ENCODE results near the gene DNAJC3. TPM values are rescaled to one million over a fixed set of nuclear protein-coding genes. Genes with fewer than 3 reads are reported as not detected.

The DNAJC3 gene
- total and polyA plus RNA-seq, 2 donors from 2014 or later, result 20.1 to 65.9 TPM

- intact Hi-C loops (cut with DNase I), result no loop called here
- DNase-seq (no peak), FAIRE-seq (no peak)
- no peaks in the 10 kb centered on the region for H3K27me3 ChIP-seq (ENCODE audit: control insufficient read depth, insufficient read depth, low read length)
- peaks cover 0 to 4% (median 0%) of the 10 kb centered on the region in 3 donors for H3K9me3 ChIP-seq (ENCODE audit: control insufficient read depth in 2 of 3, insufficient read depth in 1 of 3, low read length in 3 of 3)
- H3K9ac ChIP-seq (ENCODE audit: low read length in 3 of 3), result no peak overlapping the region
- no peak overlapping the region for H3K27ac ChIP-seq (ENCODE audit: low read depth in 2 of 2, low read length in 2 of 2)
- H3K4me1 ChIP-seq (ENCODE audit: control insufficient read depth in 2 of 3, insufficient read depth in 2 of 3, low read depth in 1 of 3, low read length in 3 of 3), result no peaks in the 10 kb centered on the region
- H3K36me3 ChIP-seq (ENCODE audit: control insufficient read depth in 2 of 3, insufficient read depth in 3 of 3, low read length in 3 of 3), result peaks cover 0 to 17% (median 3%) of the 10 kb centered on the region in 3 donors
- TF ChIP-seq CTCF (IDR thresholded peaks at IDR 0.05; ENCODE audit: borderline replicate concordance, extremely low read depth, insufficient read depth), result no peak
- no peak overlapping the region for H3K4me3 ChIP-seq (ENCODE audit: low read length in 3 of 3)
Measured at GRCh38 chr13:95793018-95793555, 116.1 kb downstream of the DNAJC3 start.

GRCh38 chr13:95793781-95794180 is 116.8 kb downstream of the DNAJC3 start:
- H3K36me3 ChIP-seq (ENCODE audit: control insufficient read depth in 2 of 3, insufficient read depth in 3 of 3, low read length in 3 of 3), result peaks cover 0 to 17% (median 3%) of the 10 kb centered on the region in 3 donors
- H3K4me1 ChIP-seq (ENCODE audit: control insufficient read depth in 2 of 3, insufficient read depth in 2 of 3, low read depth in 1 of 3, low read length in 3 of 3), result no peaks in the 10 kb centered on the region
- DNase-seq (no peak), FAIRE-seq (peak; percentile 23)
- intact Hi-C loops (cut with DNase I), result no loop called here
- H3K27ac ChIP-seq (ENCODE audit: low read depth in 2 of 2, low read length in 2 of 2), result no peak overlapping the region
- H3K9ac ChIP-seq (ENCODE audit: low read length in 3 of 3), result no peak overlapping the region
- H3K4me3 ChIP-seq (ENCODE audit: low read length in 3 of 3), result no peak overlapping the region
- no peaks in the 10 kb centered on the region for H3K27me3 ChIP-seq (ENCODE audit: control insufficient read depth, insufficient read depth, low read length)
- TF ChIP-seq CTCF (IDR thresholded peaks at IDR 0.05; ENCODE audit: borderline replicate concordance, extremely low read depth, insufficient read depth), result no peak
- peaks cover 0 to 4% (median 0%) of the 10 kb centered on the region in 3 donors for H3K9me3 ChIP-seq (ENCODE audit: control insufficient read depth in 2 of 3, insufficient read depth in 1 of 3, low read length in 3 of 3)

- Histone ChIP-seq H3K9me3 (ENCODE audit: control insufficient read depth in 2 of 3, insufficient read depth in 1 of 3, low read length in 3 of 3) (no peaks in the 10 kb centered on the region), H3K27me3 (ENCODE audit: control insufficient read depth, insufficient read depth, low read length) (no peaks in the 10 kb centered on the region), H3K4me1 (ENCODE audit: control insufficient read depth in 2 of 3, insufficient read depth in 2 of 3, low read depth in 1 of 3, low read length in 3 of 3) (no peaks in the 10 kb centered on the region), H3K4me3 (ENCODE audit: low read length in 3 of 3) (no peak overlapping the region), H3K36me3 (ENCODE audit: control insufficient read depth in 2 of 3, insufficient read depth in 3 of 3, low read length in 3 of 3) (peaks cover 0 to 6% (median 0%) of the 10 kb centered on the region in 3 donors), H3K27ac (ENCODE audit: low read depth in 2 of 2, low read length in 2 of 2) (no peak overlapping the region), H3K9ac (ENCODE audit: low read length in 3 of 3) (no peak overlapping the region)
- intact Hi-C loops (cut with DNase I), result no loop called here
- DNase-seq (no peak), FAIRE-seq (no peak)
- no peak for TF ChIP-seq CTCF (IDR thresholded peaks at IDR 0.05; ENCODE audit: borderline replicate concordance, extremely low read depth, insufficient read depth)
Measured at GRCh38 chr13:95797016-95797415, 120.1 kb downstream of the DNAJC3 start.

- H3K9ac ChIP-seq (ENCODE audit: low read length in 3 of 3), result no peak overlapping the region
- H3K36me3 ChIP-seq (ENCODE audit: control insufficient read depth in 2 of 3, insufficient read depth in 3 of 3, low read length in 3 of 3), result no peaks in the 10 kb centered on the region
- H3K27ac ChIP-seq (ENCODE audit: low read depth in 2 of 2, low read length in 2 of 2), result no peak overlapping the region
- H3K4me3 ChIP-seq (ENCODE audit: low read length in 3 of 3), result no peak overlapping the region
- TF ChIP-seq CTCF (IDR thresholded peaks at IDR 0.05; ENCODE audit: borderline replicate concordance, extremely low read depth, insufficient read depth), result no peak
- no peaks in the 10 kb centered on the region for H3K9me3 ChIP-seq (ENCODE audit: control insufficient read depth in 2 of 3, insufficient read depth in 1 of 3, low read length in 3 of 3)
- no peaks in the 10 kb centered on the region for H3K27me3 ChIP-seq (ENCODE audit: control insufficient read depth, insufficient read depth, low read length)
- FAIRE-seq, result no peak
- no peaks in the 10 kb centered on the region for H3K4me1 ChIP-seq (ENCODE audit: control insufficient read depth in 2 of 3, insufficient read depth in 2 of 3, low read depth in 1 of 3, low read length in 3 of 3)
- DNase-seq, result no peak
- intact Hi-C loops (cut with DNase I), result no loop called here
Measured at GRCh38 chr13:95800436-95800835, 123.5 kb downstream of the DNAJC3 start.

Data from kidney (tissue), 14 donors.